Hematopoietic multipotent progenitor cell treated with erythropoietin and hydrocortisone succinate and interleukin-3 and kit ligand, for 4 days (in vitro differentiated cells): ENCODE results near the gene TENT4B.

Experiments
- DNase-seq: peaks from one replicate; pipeline ENCODE4 v3.0.0-alpha.2; 2015

TENT4B gene

DNA sequence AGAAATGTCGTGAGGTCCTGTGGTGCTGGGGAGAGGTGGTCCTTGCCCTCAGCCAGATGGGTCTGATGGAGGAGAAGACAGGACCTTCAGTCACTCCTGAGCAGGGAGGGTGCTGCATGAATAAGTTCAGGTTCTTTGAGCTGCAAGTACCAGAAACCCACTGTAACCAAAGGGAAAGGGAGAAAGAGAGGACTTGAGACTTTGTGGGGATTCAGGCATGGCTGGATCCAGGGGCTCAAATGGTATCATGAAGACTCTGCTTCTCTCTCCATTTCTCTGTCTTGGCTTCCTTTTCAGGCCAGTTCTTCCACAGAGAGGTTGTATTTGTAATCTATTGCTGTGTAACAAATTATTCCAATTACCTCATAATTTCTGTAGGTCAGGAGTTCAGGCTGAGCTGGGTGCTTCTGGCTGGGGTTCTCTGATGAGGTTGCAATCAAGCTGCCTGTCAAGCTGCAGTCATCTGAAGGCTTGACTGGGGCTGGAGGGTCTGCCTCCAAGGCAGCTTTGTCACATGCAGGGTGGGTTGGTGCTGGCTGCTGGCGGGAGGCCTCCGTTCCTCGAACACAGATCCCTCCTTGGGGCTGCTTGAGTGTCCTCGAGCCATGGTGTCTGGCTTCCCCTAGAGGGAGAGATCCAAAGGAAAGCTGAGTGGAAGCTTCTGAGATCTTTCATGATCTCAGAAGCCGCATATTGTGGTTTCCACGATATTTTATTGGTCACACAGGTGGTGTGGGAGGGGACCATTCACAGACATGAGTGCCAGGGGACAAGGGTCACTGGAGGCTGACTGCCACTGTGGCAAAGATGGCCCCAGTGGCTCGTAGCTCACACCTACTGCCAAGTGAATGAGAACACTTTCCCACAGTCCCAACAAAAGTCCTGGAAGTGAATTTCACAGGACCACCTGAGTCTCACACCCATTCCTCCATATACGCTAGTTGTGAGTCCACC, 107.4 kb downstream of the TENT4B start:
- no peak for DNase-seq

GRCh38 chr16:50261160-50261706, 108.1 kb downstream of the TENT4B start:
- no peak for DNase-seq

GRCh38 chr16:50261707-50262235, 108.7 kb downstream of the TENT4B start:
- DNase-seq: no peak

DNA sequence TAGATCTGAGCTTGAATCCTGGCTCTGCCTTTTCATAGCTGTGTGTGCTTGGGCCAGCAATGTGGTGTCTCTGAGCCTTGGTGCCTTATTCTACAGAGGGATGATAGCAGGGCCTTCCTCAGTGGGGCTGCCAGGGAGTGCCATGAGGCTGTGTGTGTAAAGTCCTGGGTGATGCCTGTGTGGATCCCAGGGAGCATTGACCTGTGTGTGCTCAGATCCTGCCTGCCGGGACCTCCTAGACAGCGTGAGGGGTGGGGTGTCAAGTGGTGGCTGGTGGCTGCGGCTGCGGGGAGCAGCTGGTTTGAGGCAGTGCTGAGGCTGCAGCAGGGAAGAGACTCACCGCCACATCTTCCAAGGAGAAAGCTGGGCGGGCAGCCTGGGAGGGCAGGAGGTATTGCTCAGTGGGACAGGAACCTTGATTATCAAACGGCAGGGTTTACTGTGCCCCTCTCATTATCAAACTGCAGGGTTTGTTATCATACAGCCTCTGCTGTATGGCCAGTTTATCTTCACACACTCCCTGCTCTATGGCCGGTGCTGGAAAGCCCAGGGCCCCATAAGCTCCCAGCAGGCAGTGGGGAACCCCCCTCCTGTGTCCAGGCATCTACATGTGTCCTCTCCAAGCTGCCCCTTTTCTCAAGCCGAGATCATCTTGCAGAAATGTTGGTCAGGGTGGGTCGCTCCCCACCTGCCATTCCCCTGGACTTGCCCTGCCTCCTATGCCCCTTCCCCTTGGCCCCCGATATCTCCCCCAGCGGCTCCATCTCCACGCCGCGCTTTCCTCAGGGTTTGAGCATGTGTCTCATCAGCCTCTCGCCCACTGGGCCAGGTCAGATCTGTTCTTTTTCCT, 110.2 kb downstream of the TENT4B start:
- peak; percentile 94 for DNase-seq

- DNase-seq: peak; percentile 84
These were observed 111.1 kb downstream of the TENT4B start for GRCh38 chr16:50263940-50264929.

- peak; percentile 81 for DNase-seq
These were observed 112.2 kb downstream of the TENT4B start for GRCh38 chr16:50265260-50265659.

GRCh38 chr16:50265716-50266336, 112.7 kb downstream of the TENT4B start:
- no peak for DNase-seq

GRCh38 chr16:50266337-50267091, 113.4 kb downstream of the TENT4B start, which contains the start of gene ADCY7:
Gene ADCY7, plus strand, starts transcription at chr16:50266551. Its CDS starts 21,629 bp downstream, at chr16:50288180.
- DNase-seq: peak; percentile 95

GRCh38 chr16:50267151-50267631, 114.1 kb downstream of the TENT4B start:
- no peak for DNase-seq

GRCh38 chr16:50267651-50268050, 114.5 kb downstream of the TENT4B start:
- peak; percentile 70 for DNase-seq

GRCh38 chr16:50268352-50268751, 115.2 kb downstream of the TENT4B start:
- no peak for DNase-seq

DNA sequence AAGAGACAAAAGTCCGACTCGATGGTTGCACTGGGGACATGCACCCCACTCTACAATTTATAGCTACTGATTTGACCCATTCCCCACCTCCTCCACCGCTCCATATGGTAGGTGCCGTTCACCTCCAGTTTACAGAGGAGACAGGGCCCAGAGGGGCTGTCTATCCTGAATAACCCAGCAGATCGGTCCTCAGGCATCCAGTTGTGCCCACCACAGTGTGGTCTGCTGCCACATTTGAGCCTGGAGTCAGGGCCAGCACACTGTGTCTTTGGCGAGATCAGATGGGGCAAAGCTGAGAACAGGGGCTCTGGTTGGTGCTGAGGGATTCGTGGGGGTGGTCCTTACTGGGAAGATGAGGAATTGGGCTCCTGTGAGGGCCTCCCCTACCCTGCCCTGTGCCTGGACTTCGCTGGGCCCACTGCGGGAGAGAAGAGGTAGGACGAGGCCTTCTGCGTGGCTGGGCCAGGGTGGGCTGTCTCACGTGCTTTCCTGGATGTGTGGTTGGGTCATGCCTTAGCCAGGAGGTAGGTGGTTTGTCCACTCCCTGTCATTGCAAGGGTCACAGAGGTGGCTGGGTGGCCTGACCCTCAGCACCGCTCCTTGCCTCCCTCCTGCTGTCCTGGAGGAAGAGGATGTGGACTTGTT, 116.1 kb downstream of the TENT4B start:
- DNase-seq: no peak

GRCh38 chr16:50269769-50270509, 116.8 kb downstream of the TENT4B start:
- no peak for DNase-seq

DNA sequence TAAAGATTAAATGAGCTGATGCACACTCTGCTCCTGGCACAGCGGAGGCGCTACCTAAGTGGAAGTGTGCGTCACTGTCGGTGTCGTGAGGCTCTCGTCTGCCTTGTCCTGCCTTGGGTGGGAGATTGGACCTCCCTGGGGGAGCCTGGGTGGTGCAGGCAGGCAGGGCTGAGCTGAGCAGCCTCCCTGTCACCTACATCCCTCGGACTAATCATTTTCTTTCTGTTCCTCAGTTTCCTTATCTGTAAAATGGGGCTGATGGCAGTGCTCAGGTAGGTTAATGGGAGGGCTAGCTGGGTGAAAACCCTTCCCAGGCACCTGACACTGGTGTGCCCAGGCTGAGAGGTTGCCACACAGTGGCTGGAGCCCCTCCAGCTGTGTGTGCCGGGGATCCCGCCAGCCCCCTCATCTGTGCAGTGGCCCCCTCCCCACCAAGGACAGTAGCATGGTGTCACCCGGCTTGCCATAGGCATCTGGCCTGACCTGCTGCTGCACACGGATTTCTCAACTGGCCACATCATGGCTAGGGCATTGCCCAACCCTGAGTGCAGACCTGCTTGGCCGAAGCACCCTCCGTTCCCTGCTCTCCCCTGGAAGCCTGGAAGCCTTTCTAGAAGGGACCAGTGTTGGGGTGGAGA, 117.5 kb downstream of the TENT4B start:
- DNase-seq: no peak

DNA sequence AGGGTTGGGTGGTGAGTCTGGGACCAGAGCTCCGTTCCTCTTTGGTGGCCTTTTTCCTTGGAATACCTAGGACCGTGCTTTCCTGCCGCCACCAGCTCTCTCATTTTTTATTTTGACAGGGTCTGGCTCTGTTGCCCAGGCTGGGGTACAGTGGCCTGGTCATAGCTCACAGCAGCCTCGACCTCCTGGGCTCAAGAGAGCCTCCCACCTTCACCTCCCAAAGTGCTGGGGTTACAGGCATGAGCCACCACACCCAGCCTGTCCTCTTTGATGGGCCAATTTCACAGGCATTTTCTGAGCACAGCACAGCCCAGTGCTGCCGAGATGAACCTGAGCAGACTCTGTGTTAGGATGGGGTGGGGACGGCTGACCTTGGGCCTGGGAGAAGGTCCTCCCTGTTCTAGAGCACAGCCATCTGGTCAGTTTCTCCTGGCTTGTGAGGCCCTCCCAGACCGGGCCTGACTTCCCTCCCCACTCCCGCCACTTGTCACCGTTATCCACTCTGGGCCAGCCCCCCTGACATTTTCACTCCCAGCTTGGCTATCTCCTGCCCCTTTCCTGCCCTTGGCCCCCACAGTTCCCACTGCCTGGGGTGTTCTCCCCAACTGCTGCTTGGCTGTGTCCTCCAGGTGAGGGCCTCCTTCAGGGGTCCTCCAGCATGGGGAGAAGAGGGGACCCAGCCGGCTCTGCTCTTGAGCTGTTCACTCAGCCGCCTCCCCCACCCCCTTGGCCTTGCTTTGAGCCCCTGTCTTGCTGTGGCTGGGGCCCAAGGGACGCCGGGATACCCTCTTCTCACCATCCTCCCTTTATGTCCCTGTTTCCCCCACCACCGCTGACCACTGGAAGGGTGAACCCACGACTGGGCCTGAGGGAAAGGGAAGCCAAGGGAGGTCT, 118.3 kb downstream of the TENT4B start:
- DNase-seq: no peak

DNA sequence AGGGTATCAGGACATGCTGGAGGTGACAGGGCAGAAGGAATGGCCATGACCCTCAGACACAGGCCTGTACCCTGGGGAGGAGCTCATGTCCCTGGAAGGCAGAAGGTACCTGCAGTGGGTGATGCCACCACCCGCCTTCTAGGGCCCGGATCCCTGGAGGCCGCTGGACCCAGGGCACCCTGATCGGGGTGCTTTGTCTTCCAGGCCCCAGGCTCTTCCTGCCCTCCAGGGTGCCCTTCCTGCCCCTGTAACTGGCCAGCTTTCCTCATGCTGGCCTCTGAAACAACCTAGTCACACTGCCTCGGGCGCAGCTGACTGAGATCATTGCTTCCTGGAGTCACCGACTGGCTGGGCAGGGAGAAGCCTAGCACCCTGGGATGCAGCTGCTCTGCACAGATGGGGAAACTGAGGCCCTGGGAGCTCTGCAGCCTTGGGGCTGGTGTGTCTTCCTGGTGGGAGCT, 119.0 kb downstream of the TENT4B start:
- no peak for DNase-seq

DNA sequence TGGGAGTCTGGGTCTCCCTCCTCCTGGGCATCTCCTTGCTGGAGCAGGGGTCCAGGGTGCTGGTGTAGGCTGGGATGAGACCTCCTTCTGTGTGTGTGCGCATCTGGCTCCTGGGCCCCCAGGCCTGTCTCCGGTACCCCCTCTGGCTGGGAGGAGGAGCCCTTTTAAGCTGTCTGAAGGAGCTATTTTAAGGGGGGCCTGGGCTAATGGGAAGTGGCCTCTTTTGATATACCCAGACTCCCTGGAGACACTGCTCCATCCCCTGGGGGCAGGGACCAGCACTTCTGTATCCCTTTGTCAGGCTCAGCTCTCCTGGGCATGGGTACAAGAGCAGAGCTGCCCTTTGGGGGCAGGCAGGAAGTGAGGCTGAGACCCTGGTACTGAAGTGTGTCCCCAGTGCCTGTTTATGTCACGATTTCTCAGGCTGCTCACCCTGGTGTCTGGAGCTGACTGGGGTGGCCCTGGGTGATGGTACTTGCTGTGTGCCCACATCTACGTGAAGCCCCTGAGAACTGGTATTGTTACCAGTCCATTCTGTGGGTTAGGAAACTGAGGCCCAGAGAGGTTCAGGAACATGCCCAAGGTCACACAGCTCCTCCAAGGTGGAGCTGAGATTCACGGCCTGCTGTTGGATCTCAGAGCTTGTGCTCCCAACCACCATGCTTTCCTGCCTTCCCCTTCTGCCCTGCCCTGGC, 119.7 kb downstream of the TENT4B start:
- DNase-seq: no peak
